Subcutaneous adipose tissue (tissue), 4 donors: ENCODE results near the gene EPDR1. TPM values are rescaled to one million over a fixed set of nuclear protein-coding genes. Genes with fewer than 3 reads are reported as not detected.

Experiments used
- total RNA-seq, 4 donors: library from RNA; depleted of rRNA; stranded (reverse); fragments of >200 nt; gene quantifications; one replicate each; pipeline ENCODE4 v1.1.0, GENCODE V29; 2016
- TF ChIP-seq, protein P1 (sequence below): fragments of 450-650 bp; IDR thresholded peaks from one replicate; pipeline ENCODE4 v1.5.1; 2016; ENCODE audit warnings: low read depth, mild to moderate bottlenecking, control low read depth, antibody characterized with exemption, moderate library complexity

The EPDR1 gene
- total RNA-seq, 4 donors from 2014 or later, result 14.5 to 53.5 (median 34.9) TPM

DNA sequence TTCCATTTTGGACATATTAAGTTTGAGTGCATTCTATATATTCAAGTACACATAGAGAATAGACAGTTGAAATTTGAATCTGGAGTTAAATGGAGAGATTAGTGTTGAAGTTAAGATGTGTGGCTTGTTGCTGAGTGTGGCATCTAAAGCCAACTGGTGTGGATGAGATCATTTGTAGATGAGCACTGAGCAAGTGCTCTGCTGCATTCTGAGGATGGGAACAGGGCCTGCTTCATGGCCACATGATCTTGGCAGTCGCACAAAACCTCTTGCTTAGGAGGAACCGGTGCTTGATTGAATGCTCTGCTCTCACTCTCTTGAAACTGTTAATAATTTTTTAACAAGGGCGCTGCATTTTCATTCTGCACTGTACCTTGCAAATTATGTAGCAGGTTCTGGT is 62.0 kb downstream of the EPDR1 start:
- TF ChIP-seq, protein P1, sequence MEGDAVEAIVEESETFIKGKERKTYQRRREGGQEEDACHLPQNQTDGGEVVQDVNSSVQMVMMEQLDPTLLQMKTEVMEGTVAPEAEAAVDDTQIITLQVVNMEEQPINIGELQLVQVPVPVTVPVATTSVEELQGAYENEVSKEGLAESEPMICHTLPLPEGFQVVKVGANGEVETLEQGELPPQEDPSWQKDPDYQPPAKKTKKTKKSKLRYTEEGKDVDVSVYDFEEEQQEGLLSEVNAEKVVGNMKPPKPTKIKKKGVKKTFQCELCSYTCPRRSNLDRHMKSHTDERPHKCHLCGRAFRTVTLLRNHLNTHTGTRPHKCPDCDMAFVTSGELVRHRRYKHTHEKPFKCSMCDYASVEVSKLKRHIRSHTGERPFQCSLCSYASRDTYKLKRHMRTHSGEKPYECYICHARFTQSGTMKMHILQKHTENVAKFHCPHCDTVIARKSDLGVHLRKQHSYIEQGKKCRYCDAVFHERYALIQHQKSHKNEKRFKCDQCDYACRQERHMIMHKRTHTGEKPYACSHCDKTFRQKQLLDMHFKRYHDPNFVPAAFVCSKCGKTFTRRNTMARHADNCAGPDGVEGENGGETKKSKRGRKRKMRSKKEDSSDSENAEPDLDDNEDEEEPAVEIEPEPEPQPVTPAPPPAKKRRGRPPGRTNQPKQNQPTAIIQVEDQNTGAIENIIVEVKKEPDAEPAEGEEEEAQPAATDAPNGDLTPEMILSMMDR, result no peak

DNA sequence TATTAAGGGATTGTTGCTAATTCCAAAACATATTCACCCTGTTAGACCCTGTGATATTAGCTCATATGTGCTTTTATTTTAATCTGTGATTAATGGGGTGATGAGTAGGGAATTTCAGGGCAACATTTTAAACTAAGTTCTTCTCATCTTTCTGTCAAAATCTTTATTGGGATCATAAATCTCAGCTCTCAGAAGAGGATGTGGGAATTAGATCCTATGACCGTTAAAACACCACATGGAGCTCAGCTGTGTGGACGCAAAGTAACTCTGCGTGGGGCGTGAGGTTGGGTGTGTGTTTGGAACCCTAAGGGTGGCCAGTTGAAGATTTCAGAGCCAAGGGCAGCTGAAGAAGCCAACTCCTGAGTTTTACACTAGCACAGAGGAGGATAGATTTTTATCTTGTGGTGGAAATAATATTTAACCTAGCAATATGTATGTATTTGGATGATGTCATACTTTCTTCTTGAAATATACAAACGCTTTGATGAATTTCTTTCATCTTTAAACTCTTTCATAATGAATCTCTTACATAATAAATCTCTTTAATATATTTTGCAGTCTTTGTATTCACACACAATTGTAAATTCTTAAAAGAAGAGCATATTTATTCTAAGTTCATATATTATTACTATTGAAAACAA is 64.4 kb downstream of the EPDR1 start:
- TF ChIP-seq, protein P1, result no peak

GRCh38 chr7:37986908-37987330 is 66.5 kb downstream of the EPDR1 start:
- TF ChIP-seq, protein P1, result no peak

GRCh38 chr7:37987732-37988131 is 67.3 kb downstream of the EPDR1 start:
- TF ChIP-seq, protein P1, result no peak

DNA sequence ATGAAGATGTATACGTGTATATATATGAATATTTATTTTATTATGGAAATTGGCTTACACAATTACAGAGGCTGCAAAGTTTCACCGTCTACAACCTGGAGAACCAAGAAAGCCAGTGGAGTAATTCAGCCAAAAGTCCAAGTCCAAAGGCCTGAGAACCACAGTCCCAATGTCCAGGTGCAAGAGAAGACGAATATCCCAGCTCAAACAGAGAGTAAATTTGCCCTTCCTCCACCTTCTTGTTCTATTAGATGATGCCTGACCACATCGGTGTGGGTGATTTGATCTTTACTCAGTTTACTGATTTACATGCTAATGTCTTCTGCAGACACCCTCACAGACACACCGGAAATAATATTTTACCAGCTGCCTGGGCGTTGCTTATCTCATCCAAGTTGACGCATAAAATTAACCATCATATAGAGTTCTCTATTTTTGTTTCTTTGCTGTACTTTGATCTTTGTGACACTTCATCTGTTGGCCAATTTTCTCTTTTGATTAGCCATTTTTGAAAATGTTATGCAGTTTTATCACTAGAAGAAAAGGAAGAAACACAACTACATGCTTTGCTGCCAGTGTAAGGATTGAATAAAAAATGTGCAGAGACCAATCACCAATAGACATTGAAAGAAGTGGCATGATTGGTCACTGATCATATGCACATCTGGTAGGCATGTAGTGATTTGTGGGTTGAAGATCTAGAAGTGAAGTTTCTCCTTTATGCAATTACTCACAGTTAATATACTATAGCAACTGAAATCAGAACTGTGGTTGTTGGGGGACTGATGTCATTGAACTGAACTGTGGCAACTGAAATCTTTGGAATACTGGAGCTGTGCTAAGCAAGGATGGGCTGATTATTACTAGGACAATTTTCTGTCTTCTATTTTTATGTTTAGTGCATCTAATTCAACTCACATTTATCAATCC is 68.5 kb downstream of the EPDR1 start:
- TF ChIP-seq, protein P1, result no peak

DNA sequence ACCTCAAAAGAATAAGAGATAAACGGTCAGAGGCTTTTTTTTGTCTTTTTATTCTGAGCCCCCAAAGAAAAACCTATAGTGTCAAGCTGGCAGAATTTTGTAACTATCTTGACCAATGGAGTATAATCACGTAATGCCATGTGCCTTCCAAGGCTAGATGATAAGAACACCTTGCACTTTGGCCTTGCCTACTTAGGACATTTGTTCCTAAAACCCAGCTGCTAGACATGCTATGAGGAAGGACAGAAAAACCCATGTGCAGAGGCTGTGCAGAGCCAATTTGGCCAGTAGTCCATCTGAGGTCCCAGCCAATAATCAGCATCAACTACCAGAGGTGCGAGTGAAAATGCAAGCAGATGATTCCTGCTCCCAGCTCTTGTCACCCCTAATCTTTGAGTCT is 69.9 kb downstream of the EPDR1 start:
- TF ChIP-seq, protein P1, result no peak

- TF ChIP-seq, protein P1, result no peak
These were observed 72.6 kb downstream of the EPDR1 start for GRCh38 chr7:37993060-37993501.
